Nephron (organoid): ENCODE results near the gene ARID3A.

Experiments used
- H3K27ac Mint-ChIP-seq, 3 experiments: 2 replicates each; pipeline ENCODE4 v1.8.0; 2020; ENCODE audit warnings: mixed read lengths in 3 of 3, mild to moderate bottlenecking in 2 of 3, moderate library complexity in 1 of 3
- H3K27me3 Mint-ChIP-seq: 2 replicates; pipeline ENCODE4 v1.8.0; 2021; ENCODE audit warnings: low read depth, mild to moderate bottlenecking, moderate library complexity, mixed read lengths
- H3K36me3 Mint-ChIP-seq: 2 replicates; pipeline ENCODE4 v1.8.0; 2020; ENCODE audit warnings: low read depth, mixed read lengths
- H3K4me1 Mint-ChIP-seq: 2 replicates; pipeline ENCODE4 v1.8.0; 2020; ENCODE audit warnings: mixed read lengths
- H3K4me3 Mint-ChIP-seq, 3 experiments: 2 replicates each; pipeline ENCODE4 v1.8.0; 2020; ENCODE audit warnings: mild to moderate bottlenecking in 3 of 3, mixed read lengths in 3 of 3, moderate library complexity in 2 of 3
- H3K9me3 Mint-ChIP-seq: 2 replicates; pipeline ENCODE4 v1.8.0; 2020; ENCODE audit warnings: mixed read lengths
- CTCF ChIP-seq, 3 experiments: fragments of 200-600 bp; sonication (generic); IDR thresholded peaks; one replicate each; pipeline ENCODE4 v1.5.0; 2021; ENCODE audit warnings: antibody characterized with exemption in 3 of 3; ENCODE audit not compliant: unreplicated experiment in 3 of 3

Gene ARID3A

DNA sequence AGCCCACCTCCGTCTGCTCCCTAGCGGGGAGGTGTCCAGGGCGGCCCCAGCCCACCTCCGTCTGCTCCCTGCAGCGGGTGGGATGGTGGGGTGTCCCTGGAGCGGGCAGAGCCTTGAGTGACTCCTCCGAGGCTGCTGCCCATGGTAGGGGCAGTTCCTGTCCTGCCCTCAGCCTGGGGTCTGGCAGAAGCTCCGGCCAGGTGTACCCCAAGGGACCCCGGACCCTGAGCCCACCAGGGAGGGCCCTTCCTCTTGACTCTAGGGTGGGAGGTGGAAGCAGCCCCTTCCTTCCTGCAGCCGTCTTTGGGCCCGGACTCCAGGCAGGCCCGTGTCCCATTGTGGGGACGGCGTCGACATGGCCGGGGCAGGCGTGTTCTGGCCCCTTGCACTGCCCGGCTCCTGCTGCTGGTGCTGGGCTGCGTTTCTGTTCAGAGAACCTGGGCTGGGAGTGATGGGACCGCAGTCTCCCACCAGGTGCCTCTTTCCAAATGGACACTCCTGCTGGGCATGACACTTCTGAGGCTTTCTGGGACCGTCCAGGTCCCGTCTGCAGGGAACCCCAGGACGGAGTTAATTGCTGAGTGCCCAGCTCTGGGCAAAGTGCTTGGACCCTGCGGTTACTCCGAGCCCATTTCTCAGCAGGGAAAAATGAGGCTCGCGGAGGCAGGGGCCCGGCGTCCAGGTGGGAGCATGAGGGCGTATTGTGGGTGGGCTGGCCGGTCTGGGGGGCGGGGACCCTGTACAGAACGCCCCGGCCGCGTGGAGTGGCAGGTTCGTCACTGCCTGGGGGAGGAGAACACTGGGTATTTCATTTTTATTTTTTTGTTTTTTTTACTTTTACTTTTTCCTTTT lies 19.8 kb downstream of the ARID3A start:
- Mint-ChIP-seq H3K36me3 (peaks cover 26% of the 10 kb centered on the region), H3K27ac (peak overlapping the region; percentile 85 to 96 (median 96)), H3K9me3 (no peaks in the 10 kb centered on the region), H3K27me3 (no peaks in the 10 kb centered on the region), H3K4me1 (peaks cover 18% of the 10 kb centered on the region), H3K4me3 (no peak overlapping the region)
- TF ChIP-seq CTCF (IDR thresholded peaks at IDR 0.05; ENCODE audit: unreplicated experiment in 3 of 3): no peak

GRCh38 chr19:947090-947706 lies 21.4 kb downstream of the ARID3A start:
- Mint-ChIP-seq H3K36me3 (peaks cover 20% of the 10 kb centered on the region), H3K27ac (peak overlapping the region in 2 of 3 experiments; percentile 24 to 37), H3K9me3 (no peaks in the 10 kb centered on the region), H3K4me1 (peaks cover 19% of the 10 kb centered on the region), H3K4me3 (no peak overlapping the region), H3K27me3 (no peaks in the 10 kb centered on the region)
- no peak for TF ChIP-seq CTCF (IDR thresholded peaks at IDR 0.05; ENCODE audit: unreplicated experiment in 3 of 3)

GRCh38 chr19:947707-948539 lies 22.1 kb downstream of the ARID3A start:
- Mint-ChIP-seq H3K27ac (peak overlapping the region; percentile 24 to 65 (median 37)), H3K4me3 (no peak overlapping the region)

GRCh38 chr19:948842-949496 lies 23.1 kb downstream of the ARID3A start:
- Mint-ChIP-seq H3K27me3 (no peaks in the 10 kb centered on the region), H3K4me3 (no peak overlapping the region), H3K4me1 (peaks cover 25% of the 10 kb centered on the region), H3K36me3 (peaks cover 8% of the 10 kb centered on the region), H3K27ac (peak overlapping the region in 1 of 3 experiments; percentile 65), H3K9me3 (no peaks in the 10 kb centered on the region)
- no peak for TF ChIP-seq CTCF (IDR thresholded peaks at IDR 0.05; ENCODE audit: unreplicated experiment in 3 of 3)

More at GRCh38 chr19:947707-948539, 22.1 kb downstream of the ARID3A start:
- no peak for TF ChIP-seq CTCF (IDR thresholded peaks at IDR 0.05; ENCODE audit: unreplicated experiment in 3 of 3)
- Mint-ChIP-seq H3K9me3 (no peaks in the 10 kb centered on the region), H3K36me3 (peaks cover 14% of the 10 kb centered on the region), H3K4me1 (peaks cover 19% of the 10 kb centered on the region), H3K27me3 (no peaks in the 10 kb centered on the region)

DNA sequence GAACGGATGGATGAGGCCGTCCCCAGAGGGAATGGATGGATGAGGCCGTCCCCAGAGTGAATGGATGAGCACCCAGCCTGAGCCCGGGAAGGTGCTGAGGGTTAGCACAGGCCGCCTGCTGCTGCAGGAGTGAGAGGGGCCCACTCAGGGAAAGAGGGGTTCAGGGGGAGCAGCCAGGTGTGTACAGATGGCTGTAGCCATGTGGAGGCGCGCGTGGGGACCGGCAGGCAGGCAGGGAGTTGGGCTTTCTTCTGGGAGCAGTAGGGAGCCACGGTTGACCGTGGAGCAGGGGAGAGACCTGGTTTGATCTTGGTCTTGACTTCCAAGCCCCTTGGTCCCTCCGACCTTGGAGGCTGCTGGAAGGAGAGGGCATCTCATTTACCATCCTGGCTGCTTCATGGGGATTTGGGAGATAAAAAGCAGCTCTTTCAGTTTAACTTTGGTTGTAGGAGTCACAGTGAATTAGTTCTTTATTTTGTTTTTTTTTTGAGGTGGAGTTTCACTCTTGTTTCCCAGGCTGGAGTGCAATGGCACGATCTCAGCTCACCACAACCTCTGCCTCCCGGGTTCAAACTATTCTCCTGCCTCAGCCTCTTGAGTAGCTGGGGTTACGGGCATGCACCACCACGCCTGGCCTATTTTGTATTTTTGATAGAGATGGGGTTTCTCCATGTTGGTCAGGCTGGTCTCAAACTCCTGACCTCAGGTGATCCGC lies 24.7 kb downstream of the ARID3A start:
- H3K27me3 Mint-ChIP-seq: no peaks in the 10 kb centered on the region
- H3K27ac Mint-ChIP-seq: peak overlapping the region; percentile 95 to 99 (median 95)
- H3K36me3 Mint-ChIP-seq: no peaks in the 10 kb centered on the region
- H3K4me1 Mint-ChIP-seq: peaks cover 17% of the 10 kb centered on the region
- no peaks in the 10 kb centered on the region for H3K9me3 Mint-ChIP-seq
- TF ChIP-seq CTCF (IDR thresholded peaks at IDR 0.05; ENCODE audit: unreplicated experiment in 3 of 3): no peak
- H3K4me3 Mint-ChIP-seq: peak overlapping the region in 1 of 3 experiments; percentile 30
